NCI-H69 (cell line): ENCODE data around the gene LRRC73.
"Not testable (repeated sequence)": the region's sequence is repeated elsewhere in the genome, so short reads cannot be mapped to it uniquely, and the experiment has no call there.

Experiments
- DNase-seq: peaks from one replicate; lab custom pipeline; 2025; lab: John Stamatoyannopoulos, UW

The LRRC73 gene, protein sequence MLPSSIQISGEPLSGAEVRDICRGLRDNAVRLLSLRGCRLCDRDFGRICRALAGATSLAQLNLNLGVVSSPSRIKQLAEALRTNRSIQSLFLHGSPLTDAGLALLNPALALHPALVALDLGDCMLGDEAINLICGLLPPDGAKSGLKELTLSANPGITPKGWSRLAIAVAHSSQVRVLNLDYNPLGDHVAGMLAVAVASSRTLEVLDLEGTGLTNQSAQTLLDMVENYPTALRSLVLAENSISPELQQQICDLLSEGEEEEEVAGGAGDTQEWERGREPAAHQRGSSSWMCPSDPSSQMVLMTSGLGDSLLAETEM

GRCh38 chr6:43509984-43510826 is at the start of gene LRRC73:
TSS of gene LRRC73 (minus strand) at chr6:43510346. CDS start at chr6:43509785, 561 bp downstream.
- DNase-seq = peak; percentile 93

DNA sequence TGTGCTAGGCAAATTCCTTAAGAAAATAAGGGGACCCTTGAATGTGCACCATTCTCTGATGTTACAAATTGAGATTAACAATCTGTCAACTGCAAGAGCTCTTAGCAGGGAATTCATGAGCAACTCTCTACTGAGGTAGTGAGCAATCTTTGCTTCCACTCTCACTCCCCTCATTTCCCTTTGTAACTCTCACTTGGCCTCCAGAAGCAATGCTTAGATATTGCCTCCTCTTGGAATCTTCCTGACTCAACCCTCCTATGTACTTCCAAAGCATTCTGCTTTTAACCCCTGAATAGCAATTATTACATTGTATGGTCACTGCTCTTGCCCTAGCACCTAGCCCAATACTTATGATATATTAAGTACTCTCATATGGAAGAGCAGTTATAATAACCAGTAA is 49.2 kb upstream of the LRRC73 start:
- DNase-seq = no peak

- DNase-seq = not testable (repeated sequence)
Observed at GRCh38 chr6:43557620-43558019, 47.5 kb upstream of the LRRC73 start.

- DNase-seq = no peak
Observed at GRCh38 chr6:43547222-43547621, 37.1 kb upstream of the LRRC73 start.

DNA sequence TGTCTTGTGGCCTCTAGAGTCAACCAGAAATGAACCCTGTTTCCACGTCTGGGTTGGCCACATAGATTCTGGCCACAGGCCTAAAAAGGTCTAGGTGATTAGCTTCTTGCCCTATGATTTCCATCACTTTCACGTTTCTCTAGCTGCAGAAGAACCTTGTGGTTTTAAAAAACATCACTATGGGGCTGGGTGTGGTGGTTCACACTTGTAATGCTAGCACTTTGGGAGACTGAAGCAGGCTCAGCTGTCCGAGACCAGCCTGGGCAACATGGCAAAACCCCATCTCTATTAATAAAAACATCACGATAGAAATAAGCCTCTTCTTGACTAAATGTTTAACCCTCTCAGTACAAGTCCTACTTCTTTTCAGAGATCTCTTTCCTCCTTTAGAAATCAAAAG is 34.3 kb upstream of the LRRC73 start:
- no peak for DNase-seq

DNA sequence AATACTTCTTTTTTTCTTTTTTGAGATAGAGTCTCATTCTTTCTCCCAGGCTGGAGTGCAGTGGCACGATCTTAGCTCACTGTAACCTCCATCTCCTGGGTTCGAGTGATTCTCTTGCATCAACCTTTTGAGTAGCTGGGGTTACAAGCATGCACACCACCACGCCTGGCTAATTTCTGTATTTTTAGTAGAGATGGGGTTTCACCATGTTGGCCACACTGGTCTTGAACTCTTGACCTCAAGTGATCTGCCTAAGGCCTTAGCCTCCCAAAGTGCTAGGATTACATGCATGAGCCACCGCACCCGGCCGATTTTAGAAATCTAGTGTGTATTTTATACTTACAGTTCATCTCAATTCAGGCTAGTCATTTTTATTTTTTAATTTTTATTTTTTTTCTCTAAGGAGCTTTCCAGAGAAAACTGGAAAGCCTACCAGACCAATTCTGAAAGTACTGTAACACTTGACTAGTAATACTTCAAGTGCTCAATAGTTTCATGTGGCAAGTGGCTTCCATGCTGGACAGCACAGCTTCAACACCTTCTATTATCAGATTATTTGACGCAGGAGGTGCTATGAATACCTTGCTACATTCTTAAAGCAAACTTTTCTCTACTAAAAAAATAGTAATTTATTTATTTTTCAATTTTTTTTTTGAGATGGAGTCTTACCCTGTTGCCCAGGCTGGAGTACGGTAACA is 31.8 kb upstream of the LRRC73 start:
- DNase-seq = no peak

DNA sequence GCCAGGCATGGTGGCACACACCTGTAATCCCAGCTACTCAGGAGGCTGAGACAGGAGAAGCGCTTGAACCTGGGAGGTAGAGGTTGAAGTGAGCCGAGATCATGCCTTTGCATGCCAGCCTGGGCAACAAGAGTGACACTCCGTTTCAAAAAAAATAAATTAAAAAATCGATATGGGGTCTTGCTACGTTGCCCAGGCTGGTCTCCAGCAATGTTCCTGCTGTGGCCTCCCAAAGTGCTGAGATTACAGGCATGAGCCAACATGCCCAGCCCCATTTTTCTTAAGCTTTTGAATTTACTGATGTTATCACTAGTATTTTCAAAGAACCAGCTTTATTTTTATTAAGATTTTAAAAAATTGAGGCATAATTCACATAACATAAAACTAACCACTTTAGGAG is 30.4 kb upstream of the LRRC73 start:
- no peak for DNase-seq

DNA sequence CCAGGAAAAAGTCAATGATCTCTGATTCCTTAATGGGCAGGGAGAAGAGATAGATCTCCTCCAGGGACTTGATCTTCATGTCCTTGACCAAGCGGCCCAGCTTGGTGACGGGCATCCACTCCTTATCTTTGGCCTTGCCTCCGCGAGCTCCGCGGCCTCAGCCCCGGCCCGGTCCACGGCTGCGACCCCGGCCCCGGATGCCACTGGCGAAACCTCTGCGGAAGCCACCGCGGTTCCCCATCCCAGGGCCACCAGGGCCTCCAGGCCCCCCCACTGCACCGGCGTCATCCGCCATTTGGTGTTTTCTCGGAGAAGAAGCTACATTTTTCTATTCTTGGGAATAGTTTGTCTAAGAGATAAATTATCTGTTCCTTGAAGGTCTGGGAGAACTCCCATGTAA is 29.3 kb upstream of the LRRC73 start:
- not testable (repeated sequence) for DNase-seq

DNA sequence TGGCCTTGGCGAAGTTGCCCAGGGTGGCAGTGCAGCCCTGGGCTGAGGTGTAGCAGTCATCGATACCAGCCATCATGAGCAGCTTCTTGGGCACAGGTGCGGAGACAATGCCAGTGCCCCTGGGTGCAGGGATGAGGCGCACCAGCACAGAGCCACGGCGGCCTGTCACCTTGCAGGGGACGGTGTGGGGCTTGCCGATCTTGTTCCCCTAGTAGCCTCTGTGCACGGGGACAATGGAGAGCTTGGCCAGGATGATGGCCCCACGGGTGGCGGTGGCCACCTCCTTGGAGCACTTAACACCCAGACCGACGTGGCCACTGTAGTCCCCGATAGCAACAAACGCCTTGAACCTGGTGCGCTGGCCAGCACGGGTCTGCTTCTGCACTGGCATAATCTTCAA is 28.8 kb upstream of the LRRC73 start:
- not testable (repeated sequence) for DNase-seq

DNA sequence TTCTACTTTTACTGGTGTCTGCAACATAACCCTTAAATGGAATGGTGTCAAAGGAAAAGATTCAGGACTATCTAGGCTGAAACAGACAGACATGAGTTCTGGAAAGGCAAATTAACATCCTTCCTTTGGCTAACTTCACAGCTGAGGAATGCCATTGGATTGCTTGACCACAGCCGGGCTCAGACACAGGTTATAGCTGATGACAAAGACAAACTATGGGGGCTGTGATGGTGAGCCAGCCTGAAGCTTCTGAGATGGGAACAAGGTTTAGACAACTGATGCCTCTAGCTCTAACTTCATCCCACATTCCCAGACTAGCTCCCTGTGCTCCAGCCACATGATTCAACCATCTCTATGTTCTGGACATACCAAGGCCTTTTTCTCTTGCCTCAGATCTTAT is 22.1 kb upstream of the LRRC73 start:
- DNase-seq = no peak

- no peak for DNase-seq
Observed at GRCh38 chr6:43524483-43524961, 14.4 kb upstream of the LRRC73 start.

GRCh38 chr6:43523284-43523683 is 13.1 kb upstream of the LRRC73 start:
- no peak for DNase-seq

DNA sequence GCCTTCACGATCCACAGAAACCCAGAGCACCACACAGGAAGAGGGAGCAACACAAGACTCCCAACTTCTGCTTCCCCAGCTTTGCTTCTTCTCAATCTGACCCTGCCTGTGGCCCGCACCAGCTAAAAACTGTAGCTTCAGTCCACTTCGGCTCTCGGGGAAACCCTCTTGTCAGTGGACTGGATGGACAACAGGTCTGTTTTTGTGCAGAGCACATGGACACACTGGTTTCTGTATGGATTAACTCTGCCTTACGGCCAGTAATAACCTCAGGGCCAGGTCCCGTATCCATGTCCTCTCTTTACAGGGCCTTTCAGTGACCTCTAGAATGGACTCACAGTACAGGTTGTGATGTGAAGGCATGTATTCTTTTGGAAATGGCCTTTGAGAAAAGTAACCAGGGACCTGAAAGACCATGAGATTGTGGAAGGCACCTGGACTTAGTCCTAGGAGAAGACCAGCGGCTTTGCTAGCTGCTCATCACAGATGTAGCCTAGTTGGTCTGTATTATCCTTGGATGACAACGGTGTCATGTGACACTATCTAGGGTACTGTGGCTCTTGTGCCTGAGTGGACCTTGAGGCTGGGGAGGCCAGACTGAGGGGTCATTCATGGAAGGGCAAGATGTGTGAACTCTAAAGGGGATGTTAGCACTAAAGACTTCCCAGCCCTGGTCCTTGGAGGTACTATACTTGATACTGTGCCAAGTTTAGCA is 12.6 kb upstream of the LRRC73 start:
- no peak for DNase-seq

- no peak for DNase-seq
Observed at GRCh38 chr6:43521836-43522235, 11.7 kb upstream of the LRRC73 start.

- DNase-seq = no peak
Observed at GRCh38 chr6:43520097-43520496, 10.0 kb upstream of the LRRC73 start.

DNA sequence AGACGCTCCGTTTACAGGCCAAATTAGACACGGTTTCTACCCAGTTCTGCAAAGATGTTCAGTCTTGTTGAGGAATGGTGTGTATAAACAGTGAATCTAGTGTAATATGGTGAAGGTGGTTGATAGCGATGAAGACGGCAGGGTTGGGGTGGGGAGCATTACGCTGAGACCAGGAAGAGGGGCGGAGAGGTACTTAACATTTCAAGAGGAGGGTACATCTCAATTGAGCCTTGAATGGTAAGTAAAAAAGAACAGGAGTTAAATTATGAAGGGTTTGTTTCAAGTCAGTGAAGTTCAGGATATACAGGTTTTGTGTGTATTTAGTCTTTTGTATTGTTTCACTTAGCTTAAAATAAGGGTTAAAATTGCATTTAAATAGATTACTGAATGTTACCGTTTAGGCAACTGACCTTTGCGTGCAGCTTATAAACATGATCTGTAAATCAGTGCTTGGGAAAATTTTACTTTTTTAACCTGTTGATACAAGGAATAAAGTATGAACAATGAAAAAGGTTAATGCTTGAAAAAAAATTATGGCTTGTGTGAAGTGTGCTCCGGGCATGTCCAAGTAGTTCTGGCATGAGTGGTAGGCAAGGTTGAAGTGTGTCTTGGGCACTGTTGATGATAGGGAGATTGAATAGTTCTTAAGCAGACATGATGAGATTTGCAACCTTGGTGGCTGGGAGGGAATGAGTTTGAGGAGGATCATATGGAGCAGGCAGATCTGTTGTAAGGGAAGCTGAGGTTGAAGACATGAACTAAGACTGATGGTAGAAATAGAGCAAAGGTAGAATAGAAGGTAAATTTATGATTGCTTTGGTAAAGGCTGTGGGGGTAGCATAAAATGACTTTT is 7.6 kb upstream of the LRRC73 start:
- peak; percentile 51 for DNase-seq

DNA sequence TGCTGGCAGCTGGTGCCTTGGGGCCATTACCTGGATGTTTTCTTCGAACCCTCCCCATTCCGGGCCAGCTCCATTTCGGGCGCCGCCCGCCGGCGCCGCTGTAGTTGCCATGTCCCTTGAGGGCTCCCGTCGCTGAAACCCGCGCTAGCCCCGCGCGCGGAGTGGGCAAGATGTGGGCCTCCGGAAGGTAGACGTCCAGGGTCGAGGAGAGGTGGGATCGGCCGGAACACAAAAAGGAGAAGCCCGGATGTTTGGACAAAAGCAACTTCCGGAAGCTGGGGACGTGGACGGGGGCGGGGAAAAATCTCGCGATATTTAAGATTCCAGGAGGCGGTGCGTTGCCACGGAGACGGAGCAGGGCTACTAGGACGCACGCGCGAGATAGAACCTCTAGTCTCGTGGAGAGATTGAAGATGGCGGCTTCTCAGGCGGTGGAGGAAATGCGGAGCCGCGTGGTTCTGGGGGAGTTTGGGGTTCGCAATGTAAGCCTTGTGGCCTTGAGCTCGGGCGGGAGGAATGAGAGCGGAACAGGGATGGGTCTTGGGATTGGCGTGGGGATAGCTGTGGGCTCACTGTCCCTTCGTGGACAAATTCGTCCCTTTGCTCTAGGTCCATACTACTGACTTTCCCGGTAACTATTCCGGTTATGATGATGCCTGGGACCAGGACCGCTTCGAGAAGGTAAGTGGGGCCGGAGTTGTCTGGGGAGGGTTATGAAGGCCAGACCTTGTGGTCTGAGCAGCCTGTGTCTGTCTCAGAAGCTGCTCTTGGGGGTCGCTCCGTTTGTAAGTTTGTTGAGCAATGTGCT is 6.8 kb upstream of the LRRC73 start, which contains the start of the genes POLR1C and YIPF3:
POLR1C (plus strand) TSS at position 393 of the 808 bp plus-strand sequence; CDS start at position 414, 21 bp downstream.
YIPF3 (minus strand) TSS at position 230 of the 808 bp plus-strand sequence; CDS start at position 111, 119 bp downstream.
- DNase-seq = peak; percentile 99

- DNase-seq = no peak
Observed at GRCh38 chr6:43516367-43516696, 6.2 kb upstream of the LRRC73 start.

GRCh38 chr6:43515808-43516207 is 5.7 kb upstream of the LRRC73 start:
- DNase-seq = no peak
